ENCODE data around the gene MEN1. TPM values are rescaled to one million over a fixed set of nuclear protein-coding genes. Genes with fewer than 3 reads are reported as not detected.
A peak's percentile ranks its signal among the peaks of the same experiment; 100 is the strongest.

MEN1 gene
- total and polyA plus RNA-seq, 2 of the 13 experiments (the other 11 are each of a cell fraction or from before 2014, with no cell fraction given) = 20.5 to 27.3 TPM

GRCh38 chr11:64765851-64766665 lies 44.3 kb downstream of the MEN1 start:
- TF ChIP-seq KMT2A (CRISPR knock-in tag; IDR thresholded peaks at IDR 0.05) (no peak), AGO2 (optimal IDR thresholded peaks at IDR 0.05; ENCODE audit: low read depth, low read length) (peak; percentile 76), RBFOX2 (IDR thresholded peaks at IDR 0.05; ENCODE audit: low read depth, low read length) (peak; percentile 75), POLR2A (IDR thresholded peaks at IDR 0.05; ENCODE audit: insufficient read depth in 1 of 2, low read depth in 2 of 2, low read length in 2 of 2) (peak; percentile 41 to 42; a peak in 2 of 4 replicates), ZBTB33 (CRISPR knock-in tag; IDR thresholded peaks at IDR 0.05) (peak; percentile 81), NFAT5 (CRISPR knock-in tag; IDR thresholded peaks at IDR 0.05) (no peak), RBM22 (optimal IDR thresholded peaks at IDR 0.05; ENCODE audit: low read length) (peak; percentile 92), PRDM4 (CRISPR knock-in tag; IDR thresholded peaks at IDR 0.05; ENCODE audit: borderline replicate concordance) (no peak), POLR2G (IDR thresholded peaks at IDR 0.05; ENCODE audit: low read depth, low read length) (0 out of 2 replicates have a peak, but pooled peaks have one; percentile 37)
- DNase-seq (ENCODE audit: low spot score) (no peak), ATAC-seq (peak; percentile 5), FAIRE-seq (no peak)
- no peaks in the 10 kb centered on the region for H3K9me3 ChIP-seq (ENCODE audit: low read length)
- intact Hi-C loops (cut with micrococcal nuclease; ENCODE audit: unreplicated experiment) = no loop called here
- H3K9ac ChIP-seq (ENCODE audit: insufficient read depth, low read depth, low read length) = no peak overlapping the region
- no peaks in the 10 kb centered on the region for H3K4me1 ChIP-seq (ENCODE audit: insufficient read depth, low read length)
- H3K4me3 ChIP-seq (replicated peaks in 1 of 3; ENCODE audit: insufficient read depth in 1 of 3, low read depth in 2 of 3, low read length in 3 of 3) = no peak overlapping the region
- peaks cover 80% of the 10 kb centered on the region for H4K20me1 ChIP-seq (ENCODE audit: insufficient read depth, low read length)
- H3K27ac ChIP-seq (ENCODE audit: extremely low read length, insufficient read depth, low read length) = no peak overlapping the region
- H3K79me2 ChIP-seq (ENCODE audit: insufficient read depth, low read length) = peaks cover 4% of the 10 kb centered on the region
- WGBS (ENCODE audit: low lambda C conversion rate) = 98% methylated on average over 26 of the region's 42 CpGs
- in situ Hi-C loops (cut with HindIII; ENCODE audit: extremely low pct_ligation_motif_present, low pct_unique_long_range_greater_than_20kb) = no loop called here
- no TSS peak for BruUV-seq (replicated peaks)
- peaks cover 53 to 76% of the 10 kb centered on the region in 2 experiments for H3K36me3 ChIP-seq (replicated peaks in 1 of 2; ENCODE audit: control insufficient read depth in 1 of 2, insufficient read depth in 2 of 2, low read length in 2 of 2)
- H2AFZ ChIP-seq (ENCODE audit: low read length) = no peak overlapping the region
- ChIA-PET CTCF (ENCODE audit: low intra/inter-chr PET ratio, low total read pairs) (no interaction called here), POLR2A (interaction anchor here (0.7 to 1.3 kb wide), 3 partner anchors 9 to 713 kb away, joined by 3 read pairs; no protein-coding TSS in a partner anchor)
- no peaks in the 10 kb centered on the region for H3K27me3 ChIP-seq (ENCODE audit: control insufficient read depth in 1 of 2, insufficient read depth in 2 of 2, low read length in 2 of 2)
- H3K4me2 ChIP-seq (ENCODE audit: low read depth, low read length) = no peak overlapping the region

Data from HepG2 (cell line).